Activated CD4-positive, CD25-positive, alpha-beta regulatory T cell (primary cell): ENCODE data around the gene MYB.
"Not testable (repeated sequence)": the region's sequence is repeated elsewhere in the genome, so short reads cannot be mapped to it uniquely, and the experiment has no call there.

ENCODE experiments used
- DNase-seq, 4 experiments: peaks; one replicate each; lab custom pipeline; 2025; lab: John Stamatoyannopoulos, UW

Gene MYB

DNA sequence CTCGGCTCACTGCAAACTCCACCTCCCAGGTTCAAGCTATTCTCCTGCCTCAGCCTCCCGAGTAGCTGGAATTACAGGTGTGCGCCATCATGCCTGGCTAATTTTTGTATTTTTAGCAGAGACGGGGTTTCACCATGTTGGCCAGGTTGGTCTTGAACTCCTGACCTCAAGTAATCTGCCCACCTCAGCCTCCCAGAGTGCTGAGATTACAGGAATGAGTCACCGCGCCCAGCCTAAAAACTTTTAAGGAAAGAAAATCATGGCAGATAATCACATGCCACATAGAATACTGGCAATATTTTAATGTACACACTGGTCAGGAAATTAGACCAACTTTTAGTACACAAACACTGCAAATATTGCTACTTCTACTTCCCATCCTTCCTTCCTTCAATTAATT lies 16.7 kb upstream of the MYB start:
- DNase-seq, result not testable (repeated sequence)

DNA sequence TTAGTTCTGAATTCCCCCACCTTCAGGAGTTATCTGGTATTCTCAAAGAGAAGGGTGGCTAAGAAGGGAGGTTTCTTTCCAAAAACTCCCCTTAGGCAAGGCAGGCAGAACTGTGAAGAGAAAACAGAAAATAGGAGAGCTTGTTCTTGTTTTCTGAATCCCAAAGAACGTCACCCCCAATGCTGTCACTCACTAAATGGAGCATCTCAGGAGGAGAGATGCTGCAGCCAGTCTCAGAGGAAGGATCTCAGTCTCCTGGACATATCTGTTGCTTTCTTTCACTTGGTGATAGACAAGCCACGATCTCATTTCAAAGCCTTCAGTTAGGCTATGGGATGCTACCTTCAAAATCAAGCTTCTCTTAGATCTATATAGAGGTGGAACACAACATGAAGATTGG lies 16.1 kb upstream of the MYB start:
- DNase-seq, result no peak

DNA sequence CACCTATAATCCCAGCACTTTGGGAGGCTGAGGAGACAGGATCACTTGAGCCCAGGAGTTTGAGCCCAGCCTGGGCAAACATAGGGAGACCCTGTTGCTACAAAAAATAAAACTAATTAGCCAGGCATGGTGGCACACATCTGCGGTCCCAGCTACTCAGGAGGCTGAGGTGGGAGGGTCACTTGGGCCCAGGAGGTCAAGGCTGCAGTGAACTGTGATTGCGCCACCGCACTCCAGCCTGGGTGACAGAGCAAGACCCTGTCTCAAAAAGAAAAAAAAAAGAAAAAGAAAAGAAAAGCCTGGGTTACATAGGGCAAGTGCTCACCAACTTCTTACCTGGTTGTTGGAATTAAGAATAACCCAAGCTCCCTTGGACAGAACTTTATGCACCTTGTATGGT lies 14.6 kb upstream of the MYB start:
- DNase-seq, result no peak

DNA sequence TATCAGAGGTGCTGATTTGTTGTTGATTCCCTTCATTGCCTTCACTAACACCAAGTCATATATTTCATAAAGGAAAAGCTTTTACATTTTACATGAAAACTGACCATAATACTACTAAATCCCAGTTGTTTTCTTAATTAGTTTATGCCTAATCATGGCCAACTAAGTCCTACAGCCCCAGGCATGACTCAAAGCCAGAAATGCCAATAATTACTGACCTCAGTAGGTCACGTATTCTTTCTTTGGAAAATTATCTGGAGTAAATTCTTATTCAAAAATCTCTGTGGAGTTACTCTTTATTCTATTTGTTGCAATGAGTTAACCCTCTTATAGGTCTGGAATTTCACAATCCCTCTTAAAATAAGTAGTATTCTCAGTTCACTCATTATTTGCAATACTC lies 13.5 kb upstream of the MYB start:
- DNase-seq, result no peak

DNA sequence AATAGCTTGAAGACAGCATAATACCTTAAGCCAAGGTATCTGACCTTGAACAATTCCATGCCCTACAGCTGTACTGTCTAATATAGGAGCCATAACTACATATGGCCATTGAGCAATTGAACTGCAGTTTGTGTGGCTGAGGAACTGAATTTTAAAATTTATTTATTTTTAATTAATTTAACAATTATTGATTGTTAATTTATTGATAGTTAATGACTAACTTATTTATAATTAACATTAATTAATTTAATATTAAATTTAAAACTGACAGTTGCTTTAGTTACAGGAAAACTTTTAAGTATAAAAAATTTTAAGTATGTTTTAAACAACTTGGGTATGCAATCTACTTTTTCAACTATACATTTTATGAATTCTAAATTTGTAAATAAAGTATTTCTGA lies 12.3 kb upstream of the MYB start:
- DNase-seq, result no peak

DNA sequence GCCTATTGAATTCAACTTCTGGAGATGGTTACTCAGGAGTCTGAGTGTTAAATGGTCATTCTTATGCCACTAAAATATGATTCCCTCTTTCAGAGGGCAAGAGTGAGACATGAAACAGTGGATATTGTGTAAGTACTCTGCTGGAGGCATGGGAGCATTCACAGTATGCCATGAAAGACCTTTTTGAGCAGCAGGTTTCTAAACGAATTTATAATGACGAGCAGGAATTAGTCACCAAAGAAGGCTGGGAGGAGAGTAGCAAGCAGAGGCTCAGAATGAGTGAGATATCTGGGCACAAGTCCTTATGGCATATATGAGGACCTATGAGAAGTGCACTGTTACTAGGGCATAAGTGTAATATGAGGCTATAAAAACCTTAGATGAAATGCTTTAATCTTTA lies 10.9 kb upstream of the MYB start:
- no peak for DNase-seq

DNA sequence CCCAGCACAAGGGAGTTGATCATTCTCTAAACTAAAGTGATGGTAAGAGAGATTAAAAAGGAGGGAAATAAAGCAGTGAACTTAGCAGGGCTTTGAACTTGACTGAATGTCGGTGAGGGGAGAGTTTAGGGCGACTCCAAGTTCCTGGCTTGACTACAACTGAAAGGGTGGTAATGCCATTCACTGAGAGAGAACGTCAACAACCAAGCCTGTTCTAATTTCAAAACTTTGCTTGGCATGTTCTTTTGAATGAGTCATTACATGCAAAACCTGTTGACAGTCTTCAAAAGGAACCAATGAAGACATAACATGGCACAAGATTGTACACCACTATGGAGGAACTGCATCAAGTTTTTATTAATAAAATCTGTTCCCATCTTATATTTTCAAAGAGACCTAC lies 10.3 kb upstream of the MYB start:
- DNase-seq, result no peak

DNA sequence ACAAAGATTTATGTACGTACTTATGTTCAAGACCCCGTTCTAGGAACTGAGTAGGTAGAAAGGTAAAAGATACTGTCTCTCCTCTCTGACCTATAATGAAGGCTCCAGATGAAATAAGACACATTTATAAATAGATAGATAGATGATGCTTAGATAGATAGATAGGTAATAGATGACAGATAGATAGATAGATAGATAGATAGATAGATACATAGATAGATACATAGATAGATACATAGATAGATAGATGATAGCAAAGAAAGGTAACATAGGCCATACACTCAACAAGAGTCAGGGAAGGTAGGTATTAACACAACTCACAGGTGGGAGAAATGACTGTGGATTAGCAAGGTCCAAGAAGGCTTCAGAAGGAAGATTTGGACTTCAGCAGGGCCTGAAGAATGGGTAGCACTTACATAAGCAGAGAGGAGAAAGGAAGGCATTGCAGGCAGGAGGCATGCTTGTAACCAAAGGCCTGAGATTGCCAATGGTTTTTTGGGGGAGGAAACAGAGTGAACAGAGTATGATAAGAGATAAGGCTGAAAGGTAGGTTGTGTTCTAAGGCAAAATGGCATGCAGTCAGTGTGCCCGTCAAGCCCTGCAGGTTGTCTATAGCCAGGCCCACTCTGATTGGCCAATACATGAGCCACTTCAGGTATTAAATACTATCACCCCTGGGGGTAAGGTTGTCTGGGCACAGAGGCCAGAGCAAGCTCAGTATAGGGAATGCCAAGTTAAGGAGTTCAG lies 7.7 kb upstream of the MYB start:
- DNase-seq, result no peak

DNA sequence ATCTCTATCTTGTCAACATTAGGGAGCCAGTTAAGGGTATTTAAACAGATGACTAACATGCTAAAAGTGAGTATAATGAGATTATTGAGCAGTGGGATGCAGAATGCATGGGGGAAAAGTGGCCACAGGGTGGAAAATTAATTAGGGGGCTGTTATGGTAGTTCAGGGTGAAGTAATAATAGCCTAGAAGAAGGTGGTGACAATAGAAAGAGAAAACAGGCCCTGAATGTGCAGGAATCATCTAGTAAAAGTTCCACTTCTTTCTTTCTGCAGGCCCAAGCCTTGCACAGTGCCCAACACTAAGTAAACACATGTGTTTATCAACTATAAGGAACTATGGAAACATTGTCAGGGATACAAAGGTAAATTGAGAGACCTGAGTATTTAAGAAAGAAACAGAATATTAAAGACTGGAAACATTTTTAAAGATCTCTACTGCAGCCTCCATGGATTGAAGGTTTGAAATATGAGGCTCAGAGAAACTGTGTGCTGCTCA lies 7.1 kb upstream of the MYB start:
- no peak for DNase-seq

DNA sequence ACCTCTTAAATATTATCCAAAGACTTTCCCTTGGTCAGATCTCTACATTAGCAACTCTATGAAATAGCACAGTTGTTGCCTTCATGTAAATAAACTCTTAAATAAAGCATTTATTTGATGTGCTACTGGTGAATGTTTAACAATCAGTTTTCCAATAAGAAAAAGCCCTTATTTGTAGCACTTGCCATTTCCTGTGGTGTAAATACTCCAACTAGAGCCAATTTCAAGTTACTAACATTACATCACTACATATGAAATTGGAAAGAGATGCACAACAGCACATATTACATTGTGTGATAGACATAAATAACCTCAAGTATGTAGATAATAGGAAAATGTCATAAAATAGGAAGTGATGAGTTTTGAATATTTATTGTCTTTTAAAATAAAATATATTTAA lies 5.0 kb upstream of the MYB start:
- DNase-seq, result no peak

DNA sequence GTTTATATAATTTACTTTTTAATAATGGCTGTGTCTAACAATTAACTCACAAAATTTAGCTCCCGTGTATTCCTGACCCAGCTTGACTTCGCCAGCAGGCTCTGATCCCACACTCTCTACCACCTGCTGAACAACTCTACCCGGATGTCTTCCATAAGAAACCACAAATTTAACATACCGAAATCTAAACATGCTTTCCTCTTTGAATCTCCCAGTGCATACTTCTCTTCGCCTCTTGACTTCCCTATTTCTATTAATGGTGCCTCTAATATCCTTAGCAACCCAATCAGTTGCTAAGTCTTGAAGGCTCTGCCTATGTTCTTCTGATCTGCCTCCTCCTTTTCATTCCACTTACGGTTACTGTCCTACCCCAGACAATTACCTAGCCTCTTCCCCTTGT lies 4.6 kb upstream of the MYB start:
- DNase-seq, result no peak

DNA sequence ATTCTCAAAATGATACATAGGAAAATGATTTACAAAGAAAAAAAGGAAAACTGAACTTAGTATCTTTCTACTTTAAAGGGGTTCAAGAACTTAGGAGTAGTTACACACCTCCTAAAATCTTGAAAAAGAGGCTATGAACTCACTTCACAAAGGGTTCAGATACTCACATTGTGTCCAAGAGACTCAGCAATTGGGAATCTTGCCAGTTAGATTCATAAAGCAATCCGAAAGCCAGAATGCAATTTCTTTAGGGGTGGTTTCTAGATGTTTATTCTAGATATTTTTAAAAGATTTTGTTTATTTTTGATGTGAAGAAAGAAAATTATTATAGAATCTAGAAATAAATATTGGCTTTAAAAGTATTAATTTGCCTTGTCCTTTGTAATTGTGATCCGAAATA lies 1.7 kb upstream of the MYB start:
- DNase-seq, result no peak

DNA sequence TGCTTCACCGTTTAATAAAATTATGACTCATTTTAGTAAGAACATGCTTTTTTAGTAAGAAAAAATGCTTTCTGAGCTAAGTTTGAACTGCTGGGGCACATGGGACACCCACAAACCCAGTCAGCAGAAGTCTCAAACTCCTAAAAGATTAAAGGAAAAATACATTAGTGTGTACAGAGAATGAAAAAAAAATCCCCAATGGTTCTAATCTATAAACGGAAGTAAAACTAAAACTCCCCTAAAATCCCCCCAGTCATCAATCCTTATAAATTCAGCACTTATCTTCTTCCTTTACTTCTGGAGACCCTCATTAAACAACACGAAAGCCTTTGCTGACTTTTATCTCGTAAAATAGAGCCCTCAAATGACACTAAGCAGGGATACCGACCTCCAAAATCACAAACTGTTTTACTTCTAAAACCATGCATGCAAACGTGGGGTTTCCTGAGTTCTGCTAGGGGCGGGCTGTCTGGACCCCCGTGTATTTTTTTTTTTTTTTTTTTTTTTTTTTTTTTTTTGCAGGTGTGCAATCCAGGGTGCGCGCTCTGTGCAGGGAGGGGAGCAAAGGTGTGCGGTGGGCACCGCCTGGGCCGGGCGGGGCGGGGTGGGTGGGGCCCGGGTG lies 1.1 kb upstream of the MYB start:
- no peak for DNase-seq

DNA sequence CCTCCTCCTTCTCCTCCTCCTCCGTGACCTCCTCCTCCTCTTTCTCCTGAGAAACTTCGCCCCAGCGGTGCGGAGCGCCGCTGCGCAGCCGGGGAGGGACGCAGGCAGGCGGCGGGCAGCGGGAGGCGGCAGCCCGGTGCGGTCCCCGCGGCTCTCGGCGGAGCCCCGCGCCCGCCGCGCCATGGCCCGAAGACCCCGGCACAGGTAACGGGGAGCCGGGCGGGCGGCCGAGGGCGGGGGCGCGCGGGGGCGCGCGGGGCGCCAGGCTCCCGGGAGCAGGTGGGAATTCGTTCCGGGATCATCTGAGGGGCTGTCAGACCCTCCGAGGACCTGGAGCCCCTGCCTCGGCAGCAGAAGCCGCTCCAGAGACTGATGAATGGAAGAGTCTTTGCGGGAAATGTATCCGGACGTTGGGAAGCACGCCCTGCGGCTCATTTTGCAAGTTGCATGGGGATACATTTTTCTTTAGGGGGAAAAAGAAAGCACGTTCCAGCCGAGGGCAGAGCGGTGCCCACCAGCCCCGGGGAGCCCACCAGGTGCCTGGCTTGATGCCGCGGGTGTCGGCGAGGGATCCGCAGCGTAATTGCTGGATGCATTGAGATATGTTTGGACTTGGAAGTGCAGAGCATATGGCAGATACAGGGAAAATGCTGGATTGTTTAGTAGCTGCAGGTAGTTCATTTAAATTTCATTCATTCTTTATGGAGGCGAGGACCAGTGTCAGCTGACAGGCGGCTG lies 394 bp downstream of the MYB start:
- DNase-seq, result no peak

DNA sequence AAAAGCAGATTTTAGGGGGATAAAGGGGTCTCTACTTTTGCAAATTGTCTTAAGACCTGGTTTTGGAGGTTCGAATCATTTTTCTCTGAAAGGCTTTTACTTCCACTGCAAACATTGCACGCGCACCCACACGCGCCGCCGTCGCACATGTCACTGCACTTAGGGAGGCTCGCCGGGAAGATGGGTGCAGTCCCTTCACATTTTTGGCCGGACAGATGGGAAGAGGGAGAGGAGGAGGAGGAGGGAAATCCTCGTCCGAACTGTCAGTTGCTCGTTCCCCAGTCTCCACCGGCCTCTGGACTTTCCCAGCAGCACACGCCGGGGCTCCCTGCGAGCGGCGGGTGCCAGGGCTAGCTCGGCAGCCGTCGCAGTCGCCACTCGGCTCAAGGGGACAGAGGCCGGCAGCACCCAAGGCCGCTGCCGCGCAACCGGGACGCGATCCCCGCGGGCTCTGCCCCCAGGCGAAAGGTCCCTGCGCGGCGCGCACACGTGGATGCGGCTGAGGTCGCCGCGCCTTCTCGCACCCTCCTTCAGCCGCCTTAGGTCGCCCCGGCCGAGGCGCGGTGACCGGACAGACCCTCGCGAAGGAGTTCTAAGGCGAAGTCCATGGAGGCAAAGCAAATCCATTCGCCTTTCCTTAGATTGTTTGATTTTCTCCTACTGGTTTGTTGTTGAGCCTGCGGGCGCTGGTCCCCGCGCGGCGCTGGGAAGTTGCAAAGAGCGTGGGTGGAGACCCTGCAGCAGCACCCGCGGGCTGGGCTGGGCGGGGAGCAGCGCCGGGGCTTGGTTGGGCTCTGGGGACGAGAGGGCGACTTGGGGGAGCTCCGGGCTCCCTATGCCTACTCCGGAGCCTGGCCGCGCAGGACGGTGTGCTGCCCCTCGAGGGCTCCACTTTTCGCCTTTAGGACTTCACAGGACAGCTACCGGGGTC lies 1.2 kb downstream of the MYB start:
- DNase-seq, result peak in 3 of 4 experiments; percentile 9 to 41 (median 21)

DNA sequence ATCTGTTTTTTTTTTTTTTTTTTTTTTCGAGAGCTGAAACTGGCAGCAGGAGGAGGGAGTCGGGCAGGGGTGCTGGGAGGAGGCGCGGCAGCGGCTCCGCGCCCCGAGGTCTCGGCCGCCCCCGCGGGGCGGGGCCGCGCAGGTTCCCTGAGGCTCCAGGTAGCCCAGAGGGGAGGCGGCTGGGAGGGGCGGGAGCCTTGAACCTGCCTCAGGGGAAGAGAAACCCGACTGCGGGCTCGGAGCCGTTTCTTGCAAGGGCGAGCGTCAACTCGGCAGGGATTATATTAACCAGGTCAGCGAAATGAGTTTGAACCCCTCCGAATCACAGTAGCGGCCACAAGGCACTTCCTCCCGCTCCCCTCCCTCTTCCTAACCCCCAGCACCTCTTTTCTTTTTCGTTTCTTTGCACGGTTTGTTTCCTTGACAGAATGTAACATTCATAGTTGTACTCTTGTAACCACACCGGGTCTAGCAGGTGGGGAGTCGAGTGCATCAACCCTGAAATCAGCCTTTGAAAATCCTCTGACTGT lies 2.0 kb downstream of the MYB start:
- peak; percentile 22 to 53 (median 48) for DNase-seq

DNA sequence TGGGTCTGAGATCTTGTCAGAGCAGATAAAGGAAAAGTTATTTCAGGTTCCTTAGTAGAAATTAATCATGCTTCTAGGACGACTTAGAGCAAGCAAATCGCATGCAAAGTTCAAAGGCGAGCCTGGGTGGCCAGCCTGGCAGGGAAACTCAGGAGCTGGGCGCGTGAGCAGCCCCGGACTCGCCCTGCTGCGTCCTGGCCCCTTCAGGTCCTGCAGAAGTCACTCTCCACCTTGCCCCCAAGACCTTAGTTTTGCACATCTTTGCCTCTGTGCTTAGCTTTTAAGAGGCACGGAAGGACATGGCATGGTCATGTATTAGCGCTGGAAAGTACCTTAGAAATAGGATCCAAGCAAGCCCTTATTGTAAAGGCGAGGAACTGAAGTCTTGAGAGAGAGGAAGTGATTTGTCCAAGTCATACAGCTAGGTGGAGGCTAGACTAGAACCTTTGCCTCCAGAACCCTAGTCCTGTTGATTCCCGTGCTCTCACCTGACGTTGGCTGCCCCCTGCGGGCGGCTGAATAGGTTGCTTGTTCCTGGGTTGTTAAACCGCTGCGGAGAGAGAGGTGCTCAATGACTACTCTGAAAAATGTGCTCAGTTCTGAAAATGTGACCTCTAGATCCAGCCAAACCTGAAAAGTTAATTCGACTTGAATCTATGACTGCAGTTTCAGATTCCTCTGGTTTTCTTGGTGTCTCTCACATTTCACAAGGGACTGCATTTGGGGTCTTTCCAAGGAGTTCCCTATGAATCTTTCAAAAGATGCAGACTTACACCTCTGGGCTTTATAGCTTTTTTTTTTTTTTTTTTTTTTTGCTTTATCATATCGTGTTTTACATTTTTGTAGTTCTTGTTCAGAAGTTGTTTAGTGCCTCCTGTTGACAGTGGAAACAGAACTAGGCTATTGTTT lies 2.7 kb downstream of the MYB start:
- peak; percentile 57 to 62 (median 60) for DNase-seq

DNA sequence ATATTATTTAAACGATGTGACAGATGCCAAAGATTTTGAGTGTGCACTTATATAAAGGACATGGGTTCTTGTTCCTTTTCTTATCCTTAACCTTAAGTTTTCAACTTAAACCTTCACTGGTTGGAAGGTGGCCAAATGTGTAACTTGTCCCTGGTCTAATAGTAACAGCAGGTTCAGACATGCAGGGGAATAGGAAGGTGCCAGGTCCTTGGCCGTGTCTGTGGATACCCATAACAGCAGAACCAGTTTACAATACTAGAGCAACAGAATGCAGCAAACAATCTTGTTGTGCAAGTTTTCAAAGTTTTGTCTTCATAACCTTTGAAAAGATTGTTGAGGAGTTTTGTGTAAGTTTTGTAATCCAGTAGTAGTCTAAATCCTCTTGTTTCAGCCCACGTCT lies 4.4 kb downstream of the MYB start:
- DNase-seq, result no peak

DNA sequence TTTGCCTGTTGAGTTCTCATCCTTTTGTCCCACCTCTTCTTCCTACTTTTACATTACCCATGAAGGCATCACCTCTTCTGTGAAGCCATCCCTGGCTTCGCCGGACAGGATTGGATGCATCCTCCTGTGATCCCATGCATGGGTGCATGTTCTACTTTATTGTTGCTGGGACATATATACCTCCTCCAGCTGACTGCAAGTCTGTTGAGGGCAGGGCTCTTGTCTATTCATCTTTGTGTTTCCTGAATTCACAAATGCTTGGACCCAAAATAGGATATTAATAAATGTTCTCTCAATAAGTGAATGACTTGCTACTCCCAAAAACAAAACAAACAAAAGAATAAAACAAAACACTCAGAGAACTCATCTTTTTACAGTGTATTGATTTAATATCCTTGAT lies 5.1 kb downstream of the MYB start:
- no peak for DNase-seq

DNA sequence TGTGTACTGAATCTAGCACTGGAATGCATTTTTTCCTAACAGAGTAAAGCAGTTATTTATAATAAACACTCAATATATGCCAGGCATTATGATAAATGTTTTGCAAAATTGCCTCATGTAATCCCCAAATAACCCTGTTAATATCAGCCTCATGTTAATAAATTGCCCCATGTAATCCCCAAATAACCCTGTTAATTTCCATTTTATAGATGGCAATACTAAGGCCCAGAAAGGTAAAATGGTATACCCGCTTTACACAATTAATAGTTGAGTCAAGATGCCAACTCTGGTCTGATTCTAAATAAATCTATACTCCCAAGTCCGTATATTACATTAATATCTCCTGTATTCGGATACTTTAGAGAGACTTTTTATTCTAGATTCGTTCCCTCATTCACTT lies 6.3 kb downstream of the MYB start:
- DNase-seq, result no peak

DNA sequence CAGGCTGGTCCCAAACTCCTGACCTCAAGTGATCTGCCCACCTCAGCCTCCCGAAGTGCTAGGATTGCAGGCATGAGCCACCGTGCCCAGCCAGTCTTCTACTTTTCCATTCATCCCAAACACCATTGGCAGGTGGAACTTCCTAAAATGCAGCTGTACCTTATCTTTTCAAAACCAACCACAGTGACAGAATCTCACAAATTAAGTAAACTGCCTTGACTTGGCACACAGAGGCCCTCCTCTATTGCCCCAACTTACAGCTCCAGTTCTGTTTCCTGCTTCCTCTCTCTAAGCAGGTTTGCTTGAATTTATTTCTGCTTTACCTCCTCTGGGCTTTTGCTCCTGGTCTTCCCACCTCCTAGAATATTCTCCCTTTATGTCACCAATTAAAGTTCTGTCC lies 7.6 kb downstream of the MYB start:
- no peak for DNase-seq
